Measurements from ENCODE around the gene OLFM1.
"Not testable (repeated sequence)": the region's sequence is repeated elsewhere in the genome, so short reads cannot be mapped to it uniquely, and the experiment has no call there.

Gene OLFM1

GRCh38 chr9:135155396-135155795 is 67.9 kb downstream of the OLFM1 start:
- H3K9me3 ChIP-seq (ENCODE audit: control insufficient read depth, insufficient read depth, low read length): no peaks in the 10 kb centered on the region
- H3K36me3 ChIP-seq (ENCODE audit: control insufficient read depth, insufficient read depth, low read length): no peaks in the 10 kb centered on the region
- 0 out of 2 replicates have a peak, but pooled peaks cover 4% of the 10 kb centered on the region for H3K4me1 ChIP-seq (ENCODE audit: control insufficient read depth, insufficient read depth, low read length)
- H3K27me3 ChIP-seq (ENCODE audit: control insufficient read depth, insufficient read depth, low read length): no peaks in the 10 kb centered on the region
- DNase-seq (ENCODE audit: low read depth, low spot score): no peak
- no CpG with 5 or more reads among the region's 6 CpGs for WGBS (ENCODE audit: insufficient coverage, insufficient read length)
- H3K4me3 ChIP-seq (ENCODE audit: low read length): no peak overlapping the region
- H3K27ac ChIP-seq (ENCODE audit: low read length): no peak overlapping the region

- Histone ChIP-seq H3K36me3 (ENCODE audit: control insufficient read depth, insufficient read depth, low read length) (no peaks in the 10 kb centered on the region), H3K4me3 (ENCODE audit: low read length) (no peak overlapping the region), H3K27ac (ENCODE audit: low read length) (no peak overlapping the region), H3K27me3 (ENCODE audit: control insufficient read depth, insufficient read depth, low read length) (no peaks in the 10 kb centered on the region), H3K4me1 (ENCODE audit: control insufficient read depth, insufficient read depth, low read length) (0 out of 2 replicates have a peak, but pooled peaks cover 4% of the 10 kb centered on the region), H3K9me3 (ENCODE audit: control insufficient read depth, insufficient read depth, low read length) (no peaks in the 10 kb centered on the region)
- DNase-seq (ENCODE audit: low read depth, low spot score): peak; percentile 71
- no CpG with 5 or more reads among the region's 20 CpGs for WGBS (ENCODE audit: insufficient coverage, insufficient read length)
These were observed 69.3 kb downstream of the OLFM1 start for GRCh38 chr9:135156525-135157510.

- H3K27me3 ChIP-seq (ENCODE audit: control insufficient read depth, insufficient read depth, low read length): no peaks in the 10 kb centered on the region
- no peak overlapping the region for H3K27ac ChIP-seq (ENCODE audit: low read length)
- H3K9me3 ChIP-seq (ENCODE audit: control insufficient read depth, insufficient read depth, low read length): no peaks in the 10 kb centered on the region
- no peaks in the 10 kb centered on the region for H3K4me1 ChIP-seq (ENCODE audit: control insufficient read depth, insufficient read depth, low read length)
- no peak for DNase-seq (ENCODE audit: low read depth, low spot score)
- H3K36me3 ChIP-seq (ENCODE audit: control insufficient read depth, insufficient read depth, low read length): no peaks in the 10 kb centered on the region
- no peak overlapping the region for H3K4me3 ChIP-seq (ENCODE audit: low read length)
- no CpG with 5 or more reads among the region's 9 CpGs for WGBS (ENCODE audit: insufficient coverage, insufficient read length)
These were observed 70.5 kb downstream of the OLFM1 start for GRCh38 chr9:135157856-135158563.

- no CpG with 5 or more reads among the region's 6 CpGs for WGBS (ENCODE audit: insufficient coverage, insufficient read length)
- Histone ChIP-seq H3K27ac (ENCODE audit: low read length) (no peak overlapping the region), H3K36me3 (ENCODE audit: control insufficient read depth, insufficient read depth, low read length) (no peaks in the 10 kb centered on the region), H3K4me1 (ENCODE audit: control insufficient read depth, insufficient read depth, low read length) (no peaks in the 10 kb centered on the region), H3K9me3 (ENCODE audit: control insufficient read depth, insufficient read depth, low read length) (no peaks in the 10 kb centered on the region), H3K4me3 (ENCODE audit: low read length) (no peak overlapping the region), H3K27me3 (ENCODE audit: control insufficient read depth, insufficient read depth, low read length) (no peaks in the 10 kb centered on the region)
- DNase-seq (ENCODE audit: low read depth, low spot score): no peak
These were observed 71.1 kb downstream of the OLFM1 start for GRCh38 chr9:135158564-135158937.

- no peak for DNase-seq (ENCODE audit: low read depth, low spot score)
These were observed 72.3 kb downstream of the OLFM1 start for GRCh38 chr9:135159801-135160200.

GRCh38 chr9:135160862-135161261 is 73.4 kb downstream of the OLFM1 start:
- no peak for DNase-seq (ENCODE audit: low read depth, low spot score)
- Histone ChIP-seq H3K27ac (ENCODE audit: low read length) (no peak overlapping the region), H3K27me3 (ENCODE audit: control insufficient read depth, insufficient read depth, low read length) (no peaks in the 10 kb centered on the region), H3K4me1 (ENCODE audit: control insufficient read depth, insufficient read depth, low read length) (no peaks in the 10 kb centered on the region), H3K36me3 (ENCODE audit: control insufficient read depth, insufficient read depth, low read length) (no peaks in the 10 kb centered on the region), H3K9me3 (ENCODE audit: control insufficient read depth, insufficient read depth, low read length) (no peaks in the 10 kb centered on the region), H3K4me3 (ENCODE audit: low read length) (no peak overlapping the region)
- no CpG with 5 or more reads among the region's 7 CpGs for WGBS (ENCODE audit: insufficient coverage, insufficient read length)

More at GRCh38 chr9:135159801-135160200, 72.3 kb downstream of the OLFM1 start:
- Histone ChIP-seq H3K4me3 (ENCODE audit: low read length) (no peak overlapping the region), H3K27me3 (ENCODE audit: control insufficient read depth, insufficient read depth, low read length) (no peaks in the 10 kb centered on the region), H3K4me1 (ENCODE audit: control insufficient read depth, insufficient read depth, low read length) (no peaks in the 10 kb centered on the region), H3K9me3 (ENCODE audit: control insufficient read depth, insufficient read depth, low read length) (no peaks in the 10 kb centered on the region), H3K27ac (ENCODE audit: low read length) (no peak overlapping the region), H3K36me3 (ENCODE audit: control insufficient read depth, insufficient read depth, low read length) (no peaks in the 10 kb centered on the region)
- WGBS (ENCODE audit: insufficient coverage, insufficient read length): no CpG with 5 or more reads among the region's 11 CpGs

- not testable (repeated sequence) for H3K27ac ChIP-seq (ENCODE audit: low read length); H3K36me3 ChIP-seq (ENCODE audit: control insufficient read depth, insufficient read depth, low read length); H3K4me1 ChIP-seq (ENCODE audit: control insufficient read depth, insufficient read depth, low read length); H3K9me3 ChIP-seq (ENCODE audit: control insufficient read depth, insufficient read depth, low read length); H3K27me3 ChIP-seq (ENCODE audit: control insufficient read depth, insufficient read depth, low read length); H3K4me3 ChIP-seq (ENCODE audit: low read length); DNase-seq (ENCODE audit: low read depth, low spot score)
- WGBS (ENCODE audit: insufficient coverage, insufficient read length): no CpG with 5 or more reads among the region's 15 CpGs
These were observed 75.1 kb downstream of the OLFM1 start for GRCh38 chr9:135162599-135162998.

- DNase-seq (ENCODE audit: low read depth, low spot score): no peak
- no peaks in the 10 kb centered on the region for H3K27me3 ChIP-seq (ENCODE audit: control insufficient read depth, insufficient read depth, low read length)
- no peaks in the 10 kb centered on the region for H3K36me3 ChIP-seq (ENCODE audit: control insufficient read depth, insufficient read depth, low read length)
- no peaks in the 10 kb centered on the region for H3K9me3 ChIP-seq (ENCODE audit: control insufficient read depth, insufficient read depth, low read length)
- H3K27ac ChIP-seq (ENCODE audit: low read length): no peak overlapping the region
- WGBS (ENCODE audit: insufficient coverage, insufficient read length): no CpG with 5 or more reads among the region's 11 CpGs
- no peak overlapping the region for H3K4me3 ChIP-seq (ENCODE audit: low read length)
- H3K4me1 ChIP-seq (ENCODE audit: control insufficient read depth, insufficient read depth, low read length): no peaks in the 10 kb centered on the region
These were observed 75.7 kb downstream of the OLFM1 start for GRCh38 chr9:135163023-135163780.

- Histone ChIP-seq H3K27me3 (ENCODE audit: control insufficient read depth, insufficient read depth, low read length) (no peaks in the 10 kb centered on the region), H3K4me3 (ENCODE audit: low read length) (no peak overlapping the region), H3K4me1 (ENCODE audit: control insufficient read depth, insufficient read depth, low read length) (no peaks in the 10 kb centered on the region), H3K9me3 (ENCODE audit: control insufficient read depth, insufficient read depth, low read length) (no peaks in the 10 kb centered on the region), H3K36me3 (ENCODE audit: control insufficient read depth, insufficient read depth, low read length) (no peaks in the 10 kb centered on the region), H3K27ac (ENCODE audit: low read length) (no peak overlapping the region)
- DNase-seq (ENCODE audit: low read depth, low spot score): no peak
- no CpG with 5 or more reads among the region's 11 CpGs for WGBS (ENCODE audit: insufficient coverage, insufficient read length)
These were observed 76.6 kb downstream of the OLFM1 start for GRCh38 chr9:135164036-135164435.
